Suprapubic skin (tissue), 4 donors: ENCODE results near the gene SATB2.

Experiments used
- CTCF ChIP-seq, 2 donors: fragments of 200-600 bp in 1 of 2; fragments of 450-650 bp in 1 of 2; sonication (generic) in 1 of 2; IDR thresholded peaks; one replicate each; pipeline ENCODE4 v1.5.1; 2016 to 2019; ENCODE audit warnings: antibody characterized with exemption in 2 of 2, mild to moderate bottlenecking in 1 of 2, moderate library complexity in 1 of 2
- EP300 ChIP-seq: sonication (generic); formaldehyde crosslinking; IDR thresholded peaks from one replicate; pipeline ENCODE4 v1.6.1; 2017; ENCODE audit warnings: antibody characterized with exemption
- POLR2A ChIP-seq, 2 donors: fragments of 450-650 bp; IDR thresholded peaks; one replicate each; pipeline ENCODE4 v1.6.1; 2017; ENCODE audit warnings: antibody characterized with exemption in 2 of 2, mild to moderate bottlenecking in 2 of 2, moderate library complexity in 2 of 2
- POLR2AphosphoS5 ChIP-seq, 3 donors: sonication (generic); formaldehyde crosslinking; IDR thresholded peaks; one replicate each; pipeline ENCODE4 v1.6.1; 2017; ENCODE audit warnings: antibody characterized with exemption in 3 of 3

GRCh38 chr2:199382091-199382490 is 75.6 kb downstream of the SATB2 start:
- TF ChIP-seq CTCF (IDR thresholded peaks at IDR 0.05), result no peak
- no peak for TF ChIP-seq POLR2A (IDR thresholded peaks at IDR 0.05)
- no peak for TF ChIP-seq EP300
- no peak for TF ChIP-seq POLR2AphosphoS5 (IDR thresholded peaks at IDR 0.05)
